Neural crest cell (in vitro differentiated cells): ENCODE measurements around the gene CPT1C. TPM values are rescaled to one million over a fixed set of nuclear protein-coding genes. Genes with fewer than 3 reads are reported as not detected.
A peak's percentile ranks its signal among the peaks of the same experiment; 100 is the strongest.

Source experiments
- DNase-seq: peaks from one replicate; pipeline ENCODE4 v3.0.0; 2021; ENCODE audit warnings: low read depth, mixed read lengths, low spot score
- H3K27ac Mint-ChIP-seq: one replicate; pipeline ENCODE4 v1.8.0; 2021; ENCODE audit warnings: mild to moderate bottlenecking, mixed read lengths; ENCODE audit not compliant: unreplicated experiment
- H3K27me3 Mint-ChIP-seq: 2 replicates; pipeline ENCODE4 v1.8.0; 2021; ENCODE audit warnings: low read depth, mild to moderate bottlenecking, mixed read lengths
- H3K36me3 Mint-ChIP-seq: 2 replicates; pipeline ENCODE4 v1.8.0; 2021; ENCODE audit warnings: low read depth, mild to moderate bottlenecking, mixed read lengths
- H3K4me1 Mint-ChIP-seq: 2 replicates; pipeline ENCODE4 v1.8.0; 2021; ENCODE audit warnings: mixed read lengths
- H3K4me3 Mint-ChIP-seq: one replicate; pipeline ENCODE4 v1.8.0; 2021; ENCODE audit warnings: mild to moderate bottlenecking, mixed read lengths
- H3K9me3 Mint-ChIP-seq: 2 replicates; pipeline ENCODE4 v1.8.0; 2021; ENCODE audit warnings: mixed read lengths
- total RNA-seq: library from RNA; stranded (reverse); gene quantifications from 2 replicates; pipeline ENCODE4 v1.2.1, GENCODE V29; 2021
- TF ChIP-seq, protein P1 (sequence below): fragments of 200-600 bp; sonication (generic); conservative IDR thresholded peaks from 2 replicates; pipeline ENCODE4 v1.5.0; 2021; ENCODE audit warnings: antibody characterized with exemption, mild to moderate bottlenecking

The CPT1C gene
- total RNA-seq, 1 donor from 2014 or later, result 87.7 TPM

- H3K4me3 Mint-ChIP-seq, result peak overlapping the region; percentile 59
- H3K4me1 Mint-ChIP-seq, result peaks cover 26% of the 10 kb centered on the region
- peaks cover 6% of the 10 kb centered on the region for H3K27me3 Mint-ChIP-seq
- TF ChIP-seq, protein P1, sequence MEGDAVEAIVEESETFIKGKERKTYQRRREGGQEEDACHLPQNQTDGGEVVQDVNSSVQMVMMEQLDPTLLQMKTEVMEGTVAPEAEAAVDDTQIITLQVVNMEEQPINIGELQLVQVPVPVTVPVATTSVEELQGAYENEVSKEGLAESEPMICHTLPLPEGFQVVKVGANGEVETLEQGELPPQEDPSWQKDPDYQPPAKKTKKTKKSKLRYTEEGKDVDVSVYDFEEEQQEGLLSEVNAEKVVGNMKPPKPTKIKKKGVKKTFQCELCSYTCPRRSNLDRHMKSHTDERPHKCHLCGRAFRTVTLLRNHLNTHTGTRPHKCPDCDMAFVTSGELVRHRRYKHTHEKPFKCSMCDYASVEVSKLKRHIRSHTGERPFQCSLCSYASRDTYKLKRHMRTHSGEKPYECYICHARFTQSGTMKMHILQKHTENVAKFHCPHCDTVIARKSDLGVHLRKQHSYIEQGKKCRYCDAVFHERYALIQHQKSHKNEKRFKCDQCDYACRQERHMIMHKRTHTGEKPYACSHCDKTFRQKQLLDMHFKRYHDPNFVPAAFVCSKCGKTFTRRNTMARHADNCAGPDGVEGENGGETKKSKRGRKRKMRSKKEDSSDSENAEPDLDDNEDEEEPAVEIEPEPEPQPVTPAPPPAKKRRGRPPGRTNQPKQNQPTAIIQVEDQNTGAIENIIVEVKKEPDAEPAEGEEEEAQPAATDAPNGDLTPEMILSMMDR, result no peak
- peaks cover 11% of the 10 kb centered on the region for H3K36me3 Mint-ChIP-seq
- H3K27ac Mint-ChIP-seq, result no peak overlapping the region
- DNase-seq, result no peak
- H3K9me3 Mint-ChIP-seq, result no peaks in the 10 kb centered on the region
Observed at GRCh38 chr19:49681830-49682229, 9.1 kb upstream of the CPT1C start.

DNA sequence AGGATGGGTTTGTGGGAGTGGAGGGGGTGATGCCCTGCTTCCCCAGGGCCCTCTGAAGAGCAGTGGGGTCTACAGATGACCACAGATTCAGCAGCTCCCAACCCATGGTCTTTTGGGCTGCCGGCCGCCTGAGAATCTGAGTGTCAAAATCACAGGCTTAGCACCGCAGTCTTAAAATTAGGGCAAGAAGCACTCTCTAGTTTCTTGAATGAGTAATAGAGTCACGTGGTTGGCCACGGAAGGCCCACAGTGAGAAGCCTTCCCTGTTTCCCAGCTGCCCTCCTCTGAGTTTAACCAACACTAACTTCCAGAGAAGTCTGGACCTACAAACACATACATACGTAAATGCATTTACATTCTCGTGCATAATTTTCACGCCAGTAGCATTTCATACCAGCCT lies 8.6 kb upstream of the CPT1C start:
- DNase-seq, result no peak
- Mint-ChIP-seq H3K9me3 (no peaks in the 10 kb centered on the region), H3K4me1 (peaks cover 30% of the 10 kb centered on the region), H3K27ac (no peak overlapping the region), H3K36me3 (peaks cover 11% of the 10 kb centered on the region), H3K27me3 (peaks cover 2% of the 10 kb centered on the region), H3K4me3 (peak overlapping the region; percentile 59)
- TF ChIP-seq, protein P1, result no peak

- TF ChIP-seq, protein P1, result no peak
- DNase-seq, result no peak
- peaks cover 15% of the 10 kb centered on the region for H3K36me3 Mint-ChIP-seq
- H3K27me3 Mint-ChIP-seq, result peaks cover 5% of the 10 kb centered on the region
- H3K4me3 Mint-ChIP-seq, result peak overlapping the region; percentile 23
- H3K9me3 Mint-ChIP-seq, result no peaks in the 10 kb centered on the region
- no peak overlapping the region for H3K27ac Mint-ChIP-seq
- H3K4me1 Mint-ChIP-seq, result peaks cover 27% of the 10 kb centered on the region
Observed at GRCh38 chr19:49683814-49684250, 7.1 kb upstream of the CPT1C start.

DNA sequence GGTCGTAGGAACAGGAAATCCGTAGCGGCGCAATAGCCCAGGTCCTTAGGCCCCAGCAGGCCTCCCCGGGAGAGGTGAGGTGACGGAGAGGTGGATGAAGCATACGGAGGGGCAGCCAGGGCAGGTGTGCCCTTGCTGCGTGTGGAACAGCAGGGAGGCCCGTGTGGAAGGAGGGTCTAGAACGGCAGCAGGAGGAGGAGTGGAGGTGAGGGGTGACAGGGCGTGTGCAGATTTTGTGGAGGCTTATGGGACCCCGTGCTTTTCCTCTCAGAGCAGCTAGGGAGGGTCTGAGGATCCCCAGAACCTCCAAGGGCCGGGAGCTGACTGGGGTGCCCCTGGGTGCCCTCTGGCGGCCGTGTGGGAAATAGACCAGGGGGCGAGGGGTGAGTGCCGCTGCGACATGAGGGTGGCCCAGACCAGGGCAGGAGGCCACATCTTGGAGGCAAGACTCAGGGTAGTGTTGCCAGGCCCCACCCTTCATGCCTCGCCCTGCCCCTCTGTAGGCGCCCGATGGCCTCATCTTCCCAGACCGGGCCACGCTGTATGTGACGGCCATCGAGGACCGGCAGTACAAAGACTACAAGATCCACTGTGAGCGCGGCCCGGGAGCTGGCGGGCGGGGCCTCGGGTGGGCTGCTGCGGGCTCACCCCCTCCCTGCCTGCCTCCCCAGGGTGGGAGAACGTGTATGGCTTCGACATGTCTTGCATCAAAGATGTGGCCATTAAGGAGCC lies 6.5 kb upstream of the CPT1C start:
- peak overlapping the region; percentile 23 for H3K4me3 Mint-ChIP-seq
- peaks cover 15% of the 10 kb centered on the region for H3K36me3 Mint-ChIP-seq
- DNase-seq, result no peak
- TF ChIP-seq, protein P1, result peak; percentile 31
- H3K27me3 Mint-ChIP-seq, result peaks cover 5% of the 10 kb centered on the region
- H3K9me3 Mint-ChIP-seq, result no peaks in the 10 kb centered on the region
- no peak overlapping the region for H3K27ac Mint-ChIP-seq
- peaks cover 27% of the 10 kb centered on the region for H3K4me1 Mint-ChIP-seq

- TF ChIP-seq, protein P1, result no peak
- peak overlapping the region; percentile 74 for H3K4me3 Mint-ChIP-seq
- H3K9me3 Mint-ChIP-seq, result no peaks in the 10 kb centered on the region
- peaks cover 5% of the 10 kb centered on the region for H3K27me3 Mint-ChIP-seq
- DNase-seq, result no peak
- peaks cover 25% of the 10 kb centered on the region for H3K4me1 Mint-ChIP-seq
- H3K27ac Mint-ChIP-seq, result no peak overlapping the region
- H3K36me3 Mint-ChIP-seq, result peaks cover 15% of the 10 kb centered on the region
Observed at GRCh38 chr19:49684983-49685553, 5.8 kb upstream of the CPT1C start.
